ENCODE results near the gene C1orf198.

DNA sequence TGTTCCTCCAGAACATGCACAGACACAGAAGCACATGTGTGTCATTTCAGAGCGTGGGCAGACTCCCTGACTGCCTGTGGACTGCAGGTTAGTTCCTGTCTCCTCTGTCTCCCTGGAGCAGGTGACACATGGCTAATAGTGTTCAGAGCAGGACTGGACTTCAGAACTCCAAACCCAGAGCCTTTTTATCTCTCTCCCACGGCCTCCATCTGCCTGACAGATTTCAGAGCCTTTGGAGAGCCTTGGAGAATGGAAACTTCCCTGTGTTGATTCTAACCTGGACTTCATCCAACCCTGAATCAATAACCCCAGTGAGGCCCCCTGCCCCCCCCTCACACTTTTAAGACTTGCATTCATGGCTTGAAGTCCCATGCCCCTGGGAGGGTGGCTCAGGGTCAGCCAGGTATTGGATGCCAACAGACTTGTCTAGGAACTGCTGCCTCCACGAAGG, 44.4 kb downstream of the C1orf198 start:
- TF ChIP-seq, protein P1, sequence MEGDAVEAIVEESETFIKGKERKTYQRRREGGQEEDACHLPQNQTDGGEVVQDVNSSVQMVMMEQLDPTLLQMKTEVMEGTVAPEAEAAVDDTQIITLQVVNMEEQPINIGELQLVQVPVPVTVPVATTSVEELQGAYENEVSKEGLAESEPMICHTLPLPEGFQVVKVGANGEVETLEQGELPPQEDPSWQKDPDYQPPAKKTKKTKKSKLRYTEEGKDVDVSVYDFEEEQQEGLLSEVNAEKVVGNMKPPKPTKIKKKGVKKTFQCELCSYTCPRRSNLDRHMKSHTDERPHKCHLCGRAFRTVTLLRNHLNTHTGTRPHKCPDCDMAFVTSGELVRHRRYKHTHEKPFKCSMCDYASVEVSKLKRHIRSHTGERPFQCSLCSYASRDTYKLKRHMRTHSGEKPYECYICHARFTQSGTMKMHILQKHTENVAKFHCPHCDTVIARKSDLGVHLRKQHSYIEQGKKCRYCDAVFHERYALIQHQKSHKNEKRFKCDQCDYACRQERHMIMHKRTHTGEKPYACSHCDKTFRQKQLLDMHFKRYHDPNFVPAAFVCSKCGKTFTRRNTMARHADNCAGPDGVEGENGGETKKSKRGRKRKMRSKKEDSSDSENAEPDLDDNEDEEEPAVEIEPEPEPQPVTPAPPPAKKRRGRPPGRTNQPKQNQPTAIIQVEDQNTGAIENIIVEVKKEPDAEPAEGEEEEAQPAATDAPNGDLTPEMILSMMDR (IDR thresholded peaks at IDR 0.05; ENCODE audit: low read depth, low read length), result no peak
- no peak for TF ChIP-seq EZH2phosphoT487 (IDR thresholded peaks at IDR 0.05; ENCODE audit: low read depth)
